GM12801 (cell line): ENCODE measurements around the gene PNKP.

Experiments used
- CTCF ChIP-seq: IDR thresholded peaks from one replicate; pipeline ENCODE4 v1.5.1; 2011; ENCODE audit warnings: control low read depth; ENCODE audit not compliant: insufficient read length; ENCODE audit errors: extremely low read depth

The PNKP gene

DNA sequence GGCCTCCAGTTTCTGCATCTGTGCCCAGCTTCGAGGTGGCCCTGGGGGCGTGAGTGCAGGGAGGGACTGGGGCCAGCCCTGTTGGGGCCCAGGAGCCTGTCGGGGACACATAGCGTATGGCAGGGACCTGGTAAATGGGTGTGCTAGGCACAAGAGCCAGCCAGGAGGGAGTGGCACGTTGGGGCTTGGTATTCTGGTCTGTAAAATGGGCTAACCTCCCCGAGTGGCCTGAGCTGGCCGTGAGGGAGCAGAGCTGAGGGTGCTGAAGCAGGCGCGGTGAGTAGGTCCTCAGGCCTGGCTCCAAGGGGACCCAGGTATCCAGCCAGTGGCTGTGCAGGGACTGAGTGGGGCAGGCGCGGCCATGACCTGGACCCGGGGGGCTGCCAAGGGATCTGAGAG, 12.1 kb downstream of the PNKP start:
- no peak for TF ChIP-seq CTCF

DNA sequence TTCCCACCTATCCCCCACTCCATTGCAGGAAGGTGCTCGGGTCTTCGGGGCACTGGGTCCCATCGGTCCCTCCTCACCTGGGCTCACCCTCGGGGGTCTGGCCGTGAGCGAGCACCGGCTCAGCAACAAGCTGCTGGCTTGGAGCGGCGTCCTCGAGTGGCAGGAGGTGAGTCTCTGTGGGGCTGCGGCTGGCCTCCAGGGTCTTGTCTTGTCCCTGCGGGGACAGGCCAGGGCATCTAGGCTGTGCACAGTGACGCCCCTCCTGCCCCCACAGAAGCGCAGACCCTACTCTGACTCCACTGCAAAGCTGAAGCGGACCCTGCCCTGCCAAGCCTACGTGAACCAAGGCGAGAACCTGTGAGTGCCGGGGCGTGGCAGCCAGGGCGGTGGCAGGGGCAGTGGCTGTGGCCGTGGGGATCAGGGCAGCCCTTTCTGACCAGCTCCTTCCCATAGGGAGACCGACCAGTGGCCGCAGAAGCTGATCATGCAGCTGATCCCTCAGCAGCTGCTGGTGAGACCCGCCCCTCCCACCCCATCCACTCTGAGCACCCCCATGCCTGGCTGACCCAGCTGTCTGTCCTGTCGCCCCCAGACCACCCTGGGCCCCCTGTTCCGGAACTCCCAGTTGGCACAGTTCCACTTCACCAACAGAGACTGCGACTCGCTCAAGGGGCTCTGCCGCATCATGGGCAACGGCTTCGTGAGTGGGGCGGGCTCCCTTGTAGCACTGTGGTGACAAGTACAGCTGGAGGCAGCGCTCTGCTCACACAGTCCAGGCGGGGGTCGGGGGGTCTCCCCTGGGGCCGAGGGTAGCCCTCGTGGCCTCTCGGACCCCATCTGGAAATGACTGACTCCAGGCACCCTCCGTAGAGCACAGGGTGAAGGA, 12.8 kb downstream of the PNKP start:
- TF ChIP-seq CTCF: no peak

GRCh38 chr19:49853852-49854377, 13.5 kb downstream of the PNKP start:
- TF ChIP-seq CTCF: no peak

GRCh38 chr19:49852631-49853126, 14.7 kb downstream of the PNKP start:
- no peak for TF ChIP-seq CTCF

- TF ChIP-seq CTCF: no peak
Observed at GRCh38 chr19:49851456-49852259, 15.7 kb downstream of the PNKP start.

GRCh38 chr19:49850487-49851342, 16.7 kb downstream of the PNKP start, which contains the start of gene PTOV1:
Gene PTOV1 (plus strand): TSS chr19:49851159.
- TF ChIP-seq CTCF: no peak
